Measurements from ENCODE around the gene MSI2.

- TF ChIP-seq CTCF (IDR thresholded peaks at IDR 0.05; ENCODE audit: insufficient read depth, low read length, poor library complexity, severe bottlenecking) (no peak), EZH2phosphoT487 (conservative IDR thresholded peaks at IDR 0.05; ENCODE audit: low read length) (no peak)
These were observed 410.6 kb downstream of the MSI2 start for GRCh38 chr17:57666946-57667345.

Measured in SU-DHL-6 (cell line).